HG03457 (cell line): ENCODE measurements around the gene NR3C2.
A peak's percentile ranks its signal among the peaks of the same experiment; 100 is the strongest.
"Not testable (repeated sequence)": the region's sequence is repeated elsewhere in the genome, so short reads cannot be mapped to it uniquely, and the experiment has no call there.

ENCODE experiments used
- ATAC-seq: cut with Tn5 transposase; IDR thresholded peaks from one replicate; pipeline ENCODE4 v1.9.1; 2021; ENCODE audit warnings: moderate number of reproducible peaks; ENCODE audit not compliant: unreplicated experiment

Gene NR3C2

DNA sequence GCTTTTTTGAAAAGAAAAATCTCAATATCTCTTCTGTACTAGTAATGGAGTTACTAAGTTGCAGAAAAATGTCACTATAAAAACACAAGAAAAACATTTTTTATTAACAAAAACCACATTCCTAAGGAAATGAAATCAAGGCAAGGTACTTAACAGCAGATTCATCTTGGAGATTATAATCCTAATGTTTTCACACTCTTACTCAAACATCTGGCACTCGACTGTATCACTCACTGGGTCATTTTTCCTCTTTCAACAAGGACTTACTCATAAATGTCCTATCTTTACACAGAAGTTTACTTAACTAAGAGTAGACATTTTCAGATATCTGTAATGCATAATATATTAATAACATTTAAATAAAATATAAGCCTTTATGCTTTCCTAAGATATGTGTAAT, 216.6 kb downstream of the NR3C2 start:
- no peak for ATAC-seq

DNA sequence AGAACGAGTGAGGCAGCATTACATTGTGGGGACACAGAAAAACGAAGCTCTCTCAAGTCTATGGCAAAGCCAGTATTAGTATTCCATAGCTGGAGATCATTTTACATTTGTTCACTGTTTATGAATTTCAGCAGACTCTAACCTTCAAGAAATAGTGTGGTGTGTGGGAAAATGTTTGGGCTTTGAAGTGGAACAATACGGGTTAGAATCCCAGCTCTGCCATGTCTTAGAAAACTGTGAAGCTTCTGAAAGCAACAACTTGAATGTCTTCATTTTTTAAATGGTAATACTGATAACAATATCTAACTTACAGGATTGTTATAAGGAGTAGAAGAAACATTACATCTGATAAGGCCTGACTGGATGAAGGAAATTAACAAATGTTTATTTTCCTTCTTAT, 217.7 kb downstream of the NR3C2 start:
- ATAC-seq, result no peak

DNA sequence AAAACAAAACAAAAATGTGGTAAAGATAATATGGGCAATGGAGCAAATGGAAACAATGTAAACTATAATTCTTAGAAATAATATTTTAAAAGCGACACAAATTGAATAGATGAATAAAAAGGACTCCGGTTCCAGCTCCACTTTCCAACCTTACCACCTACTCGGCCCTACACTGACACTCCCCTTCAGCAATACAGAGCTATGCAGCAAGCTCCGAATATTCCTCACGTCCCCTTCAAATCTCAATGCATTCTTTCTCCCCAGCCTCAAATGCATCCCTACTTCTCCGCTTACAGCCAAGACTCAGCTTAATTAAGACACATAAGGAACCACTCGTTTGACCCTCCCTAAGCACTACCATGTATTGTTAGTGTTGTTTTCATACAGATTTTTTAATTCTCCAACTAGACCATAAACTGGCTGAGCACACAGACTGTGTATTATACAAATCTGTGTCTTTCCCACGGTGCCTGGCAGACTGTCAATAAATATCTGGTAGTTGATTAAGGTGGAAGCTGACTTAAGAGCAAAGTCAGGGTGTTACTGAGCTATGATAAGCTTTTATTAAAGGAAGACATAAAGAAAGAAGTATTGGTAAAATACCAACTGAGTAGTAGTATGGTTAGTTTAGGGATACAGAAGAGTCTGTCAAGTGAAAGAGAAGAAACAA, 219.1 kb downstream of the NR3C2 start:
- ATAC-seq, result no peak

DNA sequence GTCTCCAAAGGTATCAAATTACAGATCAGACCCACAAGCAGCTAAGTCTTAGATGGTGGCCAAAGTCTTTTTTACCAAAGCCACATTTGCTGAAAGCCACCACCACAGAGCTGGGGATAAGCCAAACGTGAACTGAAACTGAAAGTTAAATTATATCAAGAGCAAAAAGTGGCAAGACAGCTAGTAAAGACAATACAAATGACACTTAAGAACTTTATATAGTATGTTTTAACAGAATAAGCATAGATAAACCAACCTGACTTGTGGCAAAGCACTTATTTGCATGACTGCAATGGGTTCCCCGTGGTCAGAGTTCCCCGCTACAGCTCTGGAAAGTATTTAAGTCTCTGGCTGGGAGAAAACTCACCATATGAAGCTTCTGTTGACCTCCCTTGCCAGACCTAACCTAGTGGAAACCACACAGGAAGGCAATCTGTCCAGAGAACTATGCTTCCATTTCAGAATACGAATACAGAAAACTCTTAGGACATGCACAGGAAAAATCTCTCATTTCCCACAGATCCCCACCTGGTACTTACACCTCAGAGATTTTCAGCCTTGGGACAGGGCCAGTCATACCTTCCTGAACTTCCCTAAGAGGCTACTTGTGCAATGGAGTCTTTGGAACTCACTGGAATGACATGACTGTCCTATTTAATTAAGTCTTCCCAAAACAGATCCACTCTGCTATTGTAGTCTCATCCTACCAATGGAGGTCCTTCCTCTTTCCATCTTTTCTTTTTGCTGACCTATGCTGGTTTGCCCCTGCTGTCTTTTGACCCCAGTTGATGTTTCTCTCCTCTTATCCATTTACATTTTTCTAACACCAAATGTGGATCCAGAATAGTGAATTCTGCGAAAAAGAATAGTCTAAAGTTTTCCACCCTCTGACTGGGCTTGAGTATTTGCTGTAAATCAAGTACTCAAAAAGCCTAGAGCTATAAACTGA, 225.1 kb downstream of the NR3C2 start:
- peak; percentile 89 for ATAC-seq

DNA sequence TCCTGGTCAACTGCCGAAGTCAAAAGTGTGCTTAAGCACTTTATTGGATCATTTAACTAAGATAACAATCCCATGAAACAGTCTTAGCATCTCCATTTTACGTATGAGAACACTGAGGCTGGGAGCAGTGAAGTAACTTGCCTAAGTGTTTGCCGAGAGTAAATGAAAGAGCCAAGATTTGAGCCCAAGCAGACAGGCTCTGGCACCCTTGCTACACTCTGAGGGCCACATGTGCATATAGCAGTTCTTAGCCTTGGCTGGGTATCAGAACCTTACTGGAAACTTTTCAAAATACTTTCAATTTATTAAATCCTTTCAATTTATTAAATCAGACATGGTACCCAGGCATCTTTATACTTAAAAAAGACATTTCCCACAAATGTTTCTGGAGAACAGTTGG, 225.9 kb downstream of the NR3C2 start:
- ATAC-seq, result no peak

DNA sequence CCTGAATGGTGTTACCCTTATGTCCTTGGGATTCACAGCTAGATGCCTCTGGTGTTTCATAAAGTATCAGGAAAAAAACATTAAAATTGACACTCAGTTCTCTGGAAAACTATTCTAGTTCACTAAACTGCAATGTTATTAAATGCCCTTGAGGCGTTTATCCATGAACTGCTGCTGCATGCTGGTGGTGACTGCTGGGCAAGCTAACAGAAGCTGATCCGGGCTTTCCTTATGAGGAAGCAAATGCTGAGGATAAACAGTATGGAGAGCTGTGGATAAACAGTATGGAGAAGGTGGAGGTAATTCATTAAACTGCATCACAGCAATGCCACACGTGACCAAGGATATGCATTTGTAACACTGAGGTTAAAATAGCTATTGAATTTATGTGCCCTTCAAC, 227.0 kb downstream of the NR3C2 start:
- ATAC-seq, result no peak

DNA sequence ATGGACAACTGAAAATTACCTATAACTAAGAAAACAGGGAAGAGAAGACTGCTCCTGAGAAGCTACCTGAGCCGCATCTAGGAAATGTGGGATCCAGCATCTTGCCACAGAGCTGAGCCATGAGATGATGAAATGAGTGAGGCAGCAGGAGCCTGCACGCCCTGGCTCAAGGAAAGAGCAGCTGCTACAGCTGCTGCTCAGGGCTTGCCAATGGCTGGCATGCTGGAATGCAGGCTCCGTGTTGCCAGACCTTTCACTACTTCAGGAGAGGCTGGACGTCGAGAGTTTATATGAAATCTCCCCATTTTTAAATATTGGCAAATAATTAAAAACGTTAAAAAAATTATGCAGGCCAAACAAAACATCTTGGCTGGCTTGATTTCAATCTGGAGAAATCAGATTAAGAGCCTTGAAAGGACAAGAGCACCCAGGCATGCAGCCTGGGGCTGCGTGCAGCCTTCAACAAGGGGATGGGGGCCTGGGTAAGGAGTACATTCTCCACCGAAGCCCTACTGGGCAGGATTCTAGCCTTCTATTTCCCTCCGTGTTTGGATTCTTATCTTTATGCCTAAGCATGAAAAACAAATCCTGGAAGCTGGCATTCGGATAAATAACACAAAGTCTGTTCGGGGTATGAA, 227.6 kb downstream of the NR3C2 start:
- no peak for ATAC-seq

DNA sequence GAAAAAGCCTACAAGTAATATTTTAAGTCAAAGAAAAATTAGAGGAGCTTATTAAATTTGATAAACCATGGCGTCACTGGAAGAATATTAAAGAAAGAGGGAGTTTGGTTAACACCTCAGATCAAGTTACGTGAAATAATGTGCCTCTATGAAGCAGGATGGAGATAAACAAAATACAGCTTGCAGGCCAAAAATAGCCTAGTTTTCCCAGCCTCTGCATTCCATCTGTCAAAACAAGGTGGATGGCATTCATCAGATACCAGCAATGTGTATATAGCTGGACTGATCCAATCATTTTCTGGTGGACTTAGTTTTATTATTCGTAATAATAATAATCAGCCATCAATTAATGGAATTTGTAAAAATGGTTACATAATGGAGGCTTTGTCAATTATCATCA, 230.7 kb downstream of the NR3C2 start:
- no peak for ATAC-seq

DNA sequence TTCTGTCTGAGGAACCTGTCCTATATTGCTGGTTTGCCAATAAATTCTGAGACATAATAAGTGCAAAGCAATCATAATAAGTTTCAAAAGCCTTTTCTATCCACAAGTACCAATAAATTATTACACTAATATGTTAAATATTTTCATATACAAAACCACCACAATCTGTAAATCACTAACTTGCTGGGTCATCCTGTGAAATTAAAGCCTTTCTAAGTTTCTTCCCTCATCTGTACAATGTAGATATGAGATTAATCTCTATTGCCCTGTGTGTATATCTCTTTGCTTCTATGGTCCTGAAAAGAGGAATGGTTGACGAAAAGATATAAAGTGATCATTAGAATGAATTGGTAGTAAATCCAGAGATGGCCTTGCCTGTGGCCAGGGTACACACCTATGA, 231.6 kb downstream of the NR3C2 start:
- ATAC-seq, result no peak

DNA sequence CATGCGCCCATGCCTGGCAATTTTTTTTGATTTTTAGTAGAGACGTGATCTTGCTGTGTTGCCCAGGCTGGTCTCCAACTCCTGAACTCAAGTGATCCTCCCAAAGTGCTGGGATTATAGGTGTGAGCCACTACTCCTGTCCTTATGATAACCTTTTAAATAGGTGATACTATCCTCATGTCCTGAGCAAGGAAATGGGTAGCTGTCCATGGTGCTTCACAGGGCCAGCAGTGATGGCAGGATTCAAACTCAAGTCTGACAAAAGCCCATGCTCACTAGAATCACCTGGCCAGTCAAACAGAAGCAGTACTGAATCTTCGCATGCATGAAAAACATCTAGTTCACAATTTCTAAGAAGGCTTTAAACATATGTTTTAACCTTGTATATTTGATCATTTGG, 235.1 kb downstream of the NR3C2 start:
- ATAC-seq, result no peak

DNA sequence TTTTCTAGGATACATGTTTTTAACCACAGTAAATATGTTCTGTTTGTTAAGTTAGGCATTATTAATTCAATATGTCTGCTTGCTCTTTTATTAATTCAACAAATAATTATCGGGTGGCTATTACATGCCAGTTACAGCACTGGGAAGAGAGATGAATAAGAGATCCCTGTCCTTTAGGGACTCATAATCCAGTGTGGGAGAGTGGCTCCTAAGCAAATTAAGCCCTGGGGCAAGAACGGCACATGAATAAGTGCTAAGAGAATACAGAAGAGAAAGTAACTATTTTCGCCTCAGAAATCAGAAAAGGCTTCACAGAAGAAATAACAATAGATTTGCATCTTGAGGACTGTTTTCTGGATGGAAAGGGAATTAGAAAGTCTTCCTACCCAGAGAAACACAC, 236.7 kb downstream of the NR3C2 start:
- ATAC-seq, result no peak

DNA sequence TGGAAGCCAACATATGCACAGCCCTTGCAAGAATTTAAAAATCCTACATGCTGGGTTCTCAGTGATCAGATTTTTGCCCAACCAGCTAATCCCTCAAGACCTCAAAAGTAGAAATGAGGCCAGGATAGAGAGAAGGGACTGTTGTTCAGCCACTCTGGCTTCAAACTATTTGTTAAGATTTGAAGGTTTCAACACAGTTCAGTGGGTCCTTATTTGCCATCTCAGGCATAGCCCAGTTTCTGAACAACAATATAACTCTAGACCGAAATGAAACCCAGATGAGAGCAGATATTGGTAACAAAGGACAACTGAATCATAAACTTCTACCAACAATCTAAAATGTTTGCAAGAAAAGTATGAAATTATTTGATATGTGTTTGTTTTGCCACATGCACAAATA, 237.3 kb downstream of the NR3C2 start:
- ATAC-seq, result no peak

DNA sequence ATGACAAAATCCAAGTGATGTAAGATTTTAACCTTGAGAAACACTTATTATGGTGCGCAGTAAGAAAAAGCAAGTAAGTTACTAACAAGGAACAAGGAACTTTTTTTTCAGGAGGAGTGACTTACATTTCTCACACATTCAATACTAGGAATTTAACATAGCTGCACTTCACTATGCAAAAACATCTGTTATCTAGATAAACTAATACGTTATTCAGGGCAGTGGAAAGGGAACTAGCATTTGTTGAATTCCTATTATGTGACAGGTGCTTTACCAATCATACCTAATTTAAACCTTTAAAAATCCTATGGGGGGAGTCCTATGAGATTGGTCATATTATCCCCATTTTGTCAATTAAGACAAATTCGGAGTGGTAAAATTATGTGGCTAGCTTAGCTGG, 238.0 kb downstream of the NR3C2 start:
- ATAC-seq, result no peak

DNA sequence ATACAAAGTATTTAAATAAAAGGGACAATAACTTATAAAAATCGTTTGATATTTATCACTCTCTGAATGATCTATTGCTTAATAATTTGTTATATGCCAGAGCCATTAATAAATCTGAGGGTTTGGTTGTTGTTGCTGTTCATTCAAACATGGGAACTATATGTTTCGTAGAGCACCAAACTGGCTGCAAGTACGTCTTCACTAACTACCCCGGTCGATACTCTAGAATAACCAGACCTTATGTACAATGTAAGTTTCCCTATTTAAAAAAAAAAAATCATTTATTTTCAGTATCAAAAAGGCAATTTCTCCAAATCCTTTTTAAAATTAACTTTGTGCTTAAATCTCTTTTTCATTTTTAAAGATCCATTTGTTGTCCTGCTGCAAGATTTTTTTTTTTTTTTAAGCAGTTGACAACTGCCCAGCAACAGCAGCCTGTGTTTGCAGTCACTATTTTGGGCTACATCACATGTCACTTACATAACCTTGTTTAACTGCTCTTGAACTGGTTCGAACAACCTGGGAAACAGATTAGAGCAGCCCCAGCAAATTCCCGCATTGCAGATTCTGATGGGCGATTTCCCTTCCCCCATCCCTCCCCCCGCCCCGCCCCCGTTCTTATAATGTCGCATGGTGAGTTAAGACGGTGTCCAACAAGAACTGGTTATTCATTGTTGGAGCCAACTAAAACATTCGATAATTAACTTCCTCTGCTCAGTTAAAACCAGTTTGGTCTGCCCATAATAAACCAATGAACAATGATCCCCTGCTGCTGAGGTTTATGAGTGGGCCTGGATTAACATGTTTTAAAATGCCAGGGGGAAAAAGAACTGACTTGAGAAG, 238.9 kb downstream of the NR3C2 start:
- no peak for ATAC-seq

DNA sequence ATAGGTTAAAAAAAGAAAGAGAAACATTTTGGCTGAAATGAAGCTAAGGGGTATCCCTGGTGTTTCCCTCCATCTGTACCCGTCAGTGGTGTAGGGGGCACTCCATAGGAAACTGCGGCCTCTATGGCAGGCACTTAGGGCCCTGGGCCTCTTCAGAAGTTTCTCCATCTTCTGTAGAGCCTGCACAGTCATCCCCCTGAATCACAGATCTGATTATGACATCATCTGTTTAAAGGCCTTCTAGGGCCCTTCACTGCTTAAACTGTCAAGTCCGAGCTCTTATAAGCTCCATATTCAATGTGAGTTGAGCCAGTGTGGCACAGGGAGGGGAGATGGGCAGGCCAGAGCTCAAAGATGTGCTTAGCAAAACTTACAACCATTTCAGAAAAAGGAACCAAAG, 241.3 kb downstream of the NR3C2 start:
- no peak for ATAC-seq

DNA sequence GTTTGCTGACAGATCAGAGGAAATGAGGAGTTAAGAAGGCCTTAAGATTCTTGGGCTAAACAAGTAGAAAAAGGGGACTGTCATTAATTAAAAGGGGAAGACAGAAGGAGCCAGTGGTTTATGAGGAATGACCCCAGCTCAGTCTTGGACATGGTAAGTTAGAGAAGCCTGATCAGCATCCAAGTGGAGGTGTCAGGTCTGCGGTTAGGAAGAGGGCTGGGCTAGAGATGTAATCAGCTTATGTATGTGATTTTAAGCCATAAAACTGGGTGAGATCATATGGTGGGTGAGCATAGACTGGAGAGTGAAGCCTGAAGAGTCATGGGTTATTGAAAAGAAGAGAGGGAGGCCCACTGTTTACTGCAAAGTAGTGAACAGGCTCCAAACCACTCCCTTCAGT, 246.1 kb downstream of the NR3C2 start:
- no peak for ATAC-seq

DNA sequence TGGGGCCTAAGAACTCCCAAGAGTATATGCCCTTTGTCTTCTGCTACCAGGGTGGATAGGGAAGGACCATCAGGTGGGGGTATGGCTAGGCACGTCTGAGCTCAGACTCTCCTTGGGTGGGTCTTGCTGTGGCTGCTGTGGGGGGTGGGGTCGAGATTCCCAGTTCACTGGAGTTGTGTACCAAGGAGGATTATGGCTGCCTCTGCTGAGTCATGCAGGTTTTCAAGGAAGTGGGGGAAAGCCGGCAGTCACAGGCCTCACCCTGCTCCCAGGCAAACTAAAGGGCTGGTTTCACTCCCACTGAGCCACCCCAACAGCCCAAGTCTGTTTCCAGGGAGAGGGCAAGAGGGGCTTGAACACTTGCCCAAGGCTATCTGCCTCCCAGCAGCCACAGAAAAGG, 249.7 kb downstream of the NR3C2 start:
- no peak for ATAC-seq

DNA sequence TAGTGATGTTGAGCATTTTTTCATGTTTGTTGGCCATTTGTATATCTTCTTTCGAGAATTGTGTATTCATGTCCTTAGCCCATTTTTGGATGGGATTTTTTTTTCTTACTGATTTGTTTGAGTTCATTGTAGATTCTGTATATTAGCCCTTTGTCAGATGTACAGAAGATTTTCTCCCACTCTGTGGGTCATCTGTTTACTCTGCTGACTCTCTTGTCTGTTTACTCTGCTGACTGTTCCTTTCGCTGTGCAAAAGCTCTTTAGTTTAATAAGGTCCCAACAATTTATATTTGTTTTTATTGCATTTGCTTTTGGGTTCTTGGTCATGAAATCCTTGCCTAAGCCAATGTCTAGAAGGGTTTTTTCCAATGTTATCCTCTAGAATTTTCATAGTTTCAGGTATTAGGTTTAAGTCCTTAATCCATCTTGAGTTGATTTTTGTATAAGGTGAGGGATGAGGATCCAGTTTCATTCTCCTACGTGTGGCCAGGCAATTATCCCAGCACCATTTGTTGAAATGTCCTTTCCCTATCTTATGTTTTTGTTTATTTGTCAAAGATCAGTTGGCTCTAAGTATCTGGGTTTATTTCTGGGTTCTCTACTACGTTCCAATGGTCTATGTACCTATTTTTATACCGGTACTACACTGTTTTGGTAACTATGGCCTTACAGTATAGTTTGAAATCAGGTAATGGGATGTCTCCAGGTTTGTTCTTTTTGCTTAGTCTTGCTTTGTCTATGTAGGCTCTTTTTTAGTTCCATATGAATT, 254.6 kb downstream of the NR3C2 start:
- not testable (repeated sequence) for ATAC-seq

DNA sequence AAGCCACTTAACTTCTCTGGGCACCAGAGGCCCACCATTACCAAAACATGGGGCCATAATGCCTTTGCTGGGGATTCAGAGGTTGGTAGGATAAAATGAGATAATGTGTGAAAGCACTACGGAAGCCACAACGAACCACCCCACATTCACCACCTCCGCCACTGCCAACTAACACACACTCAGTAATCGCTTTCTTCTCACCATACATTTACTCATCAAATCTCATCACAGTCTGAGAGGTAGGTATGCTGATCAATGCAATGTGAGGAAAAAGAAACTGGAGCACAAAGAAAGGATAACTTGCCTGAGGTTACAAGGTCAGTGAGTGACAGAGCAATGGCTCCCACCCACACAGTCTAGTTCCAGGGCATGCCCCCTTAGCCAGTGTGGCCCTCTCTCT, 257.3 kb downstream of the NR3C2 start:
- ATAC-seq, result no peak

DNA sequence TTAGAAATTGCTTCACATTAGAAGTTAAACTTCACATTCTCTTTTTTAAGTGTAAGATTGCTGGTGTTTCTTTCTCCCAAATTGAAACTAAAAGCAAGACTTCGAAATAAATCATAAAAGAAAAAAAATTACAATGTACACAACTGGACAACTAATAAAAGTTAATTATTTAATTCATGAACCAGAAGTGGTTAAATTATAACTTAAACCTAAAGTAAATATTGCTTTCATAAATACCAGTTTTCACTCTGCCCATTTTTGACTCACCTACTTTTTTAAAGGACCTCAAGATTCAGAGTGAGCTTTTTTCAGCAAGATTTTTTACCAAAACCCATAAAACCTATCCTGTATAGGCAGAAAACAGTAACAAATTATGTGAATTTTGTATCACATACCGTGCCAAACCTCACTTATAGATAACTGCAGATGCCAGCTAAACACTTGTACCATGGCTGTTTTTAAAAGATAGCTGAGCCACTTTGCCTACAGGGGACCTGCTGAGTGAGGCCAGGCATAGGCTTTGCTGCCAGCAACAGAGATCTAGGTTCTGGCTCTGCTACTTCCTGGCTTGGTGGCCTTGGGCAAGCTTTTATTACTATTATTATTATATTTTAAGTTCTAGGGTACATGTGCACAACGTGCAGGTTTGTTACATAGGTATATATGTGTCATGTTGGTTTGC, 259.8 kb downstream of the NR3C2 start:
- ATAC-seq, result no peak
